Measurements from ENCODE around the gene MT3.

DNA sequence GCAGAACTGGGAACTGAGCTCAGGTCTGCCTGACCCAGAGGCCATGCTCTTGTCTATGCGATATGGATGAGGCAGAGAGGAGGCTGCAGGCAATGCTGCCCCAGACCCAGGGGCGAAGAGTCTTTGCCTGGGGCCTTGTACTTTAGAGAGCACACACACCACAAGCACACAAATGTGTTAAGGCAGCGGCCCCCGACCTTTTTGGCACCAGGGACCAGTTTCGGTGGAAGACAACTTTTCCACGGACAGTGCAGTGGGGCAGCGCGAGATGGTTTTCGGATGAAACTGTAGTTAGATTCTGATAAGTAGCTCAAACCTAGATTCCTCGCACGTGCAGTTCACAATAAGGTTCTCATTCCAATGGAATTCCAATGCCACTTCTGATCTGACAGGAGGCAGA, 17.8 kb upstream of the MT3 start:
- TF ChIP-seq POLR2AphosphoS5 (IDR thresholded peaks at IDR 0.05; ENCODE audit: low read depth, low read length) = no peak
- no peak for TF ChIP-seq FOXP2 (optimal IDR thresholded peaks at IDR 0.05; ENCODE audit: borderline replicate concordance, extremely low read depth, extremely low read length, insufficient read depth)
- TF ChIP-seq, protein P1, sequence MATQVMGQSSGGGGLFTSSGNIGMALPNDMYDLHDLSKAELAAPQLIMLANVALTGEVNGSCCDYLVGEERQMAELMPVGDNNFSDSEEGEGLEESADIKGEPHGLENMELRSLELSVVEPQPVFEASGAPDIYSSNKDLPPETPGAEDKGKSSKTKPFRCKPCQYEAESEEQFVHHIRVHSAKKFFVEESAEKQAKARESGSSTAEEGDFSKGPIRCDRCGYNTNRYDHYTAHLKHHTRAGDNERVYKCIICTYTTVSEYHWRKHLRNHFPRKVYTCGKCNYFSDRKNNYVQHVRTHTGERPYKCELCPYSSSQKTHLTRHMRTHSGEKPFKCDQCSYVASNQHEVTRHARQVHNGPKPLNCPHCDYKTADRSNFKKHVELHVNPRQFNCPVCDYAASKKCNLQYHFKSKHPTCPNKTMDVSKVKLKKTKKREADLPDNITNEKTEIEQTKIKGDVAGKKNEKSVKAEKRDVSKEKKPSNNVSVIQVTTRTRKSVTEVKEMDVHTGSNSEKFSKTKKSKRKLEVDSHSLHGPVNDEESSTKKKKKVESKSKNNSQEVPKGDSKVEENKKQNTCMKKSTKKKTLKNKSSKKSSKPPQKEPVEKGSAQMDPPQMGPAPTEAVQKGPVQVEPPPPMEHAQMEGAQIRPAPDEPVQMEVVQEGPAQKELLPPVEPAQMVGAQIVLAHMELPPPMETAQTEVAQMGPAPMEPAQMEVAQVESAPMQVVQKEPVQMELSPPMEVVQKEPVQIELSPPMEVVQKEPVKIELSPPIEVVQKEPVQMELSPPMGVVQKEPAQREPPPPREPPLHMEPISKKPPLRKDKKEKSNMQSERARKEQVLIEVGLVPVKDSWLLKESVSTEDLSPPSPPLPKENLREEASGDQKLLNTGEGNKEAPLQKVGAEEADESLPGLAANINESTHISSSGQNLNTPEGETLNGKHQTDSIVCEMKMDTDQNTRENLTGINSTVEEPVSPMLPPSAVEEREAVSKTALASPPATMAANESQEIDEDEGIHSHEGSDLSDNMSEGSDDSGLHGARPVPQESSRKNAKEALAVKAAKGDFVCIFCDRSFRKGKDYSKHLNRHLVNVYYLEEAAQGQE (IDR thresholded peaks at IDR 0.05; ENCODE audit: insufficient read depth in 1 of 2, low read depth in 2 of 2, low read length in 2 of 2) = no peak

Measured in PFSK-1 (cell line).